ENCODE data around the gene FAM83B.

FAM83B gene

DNA sequence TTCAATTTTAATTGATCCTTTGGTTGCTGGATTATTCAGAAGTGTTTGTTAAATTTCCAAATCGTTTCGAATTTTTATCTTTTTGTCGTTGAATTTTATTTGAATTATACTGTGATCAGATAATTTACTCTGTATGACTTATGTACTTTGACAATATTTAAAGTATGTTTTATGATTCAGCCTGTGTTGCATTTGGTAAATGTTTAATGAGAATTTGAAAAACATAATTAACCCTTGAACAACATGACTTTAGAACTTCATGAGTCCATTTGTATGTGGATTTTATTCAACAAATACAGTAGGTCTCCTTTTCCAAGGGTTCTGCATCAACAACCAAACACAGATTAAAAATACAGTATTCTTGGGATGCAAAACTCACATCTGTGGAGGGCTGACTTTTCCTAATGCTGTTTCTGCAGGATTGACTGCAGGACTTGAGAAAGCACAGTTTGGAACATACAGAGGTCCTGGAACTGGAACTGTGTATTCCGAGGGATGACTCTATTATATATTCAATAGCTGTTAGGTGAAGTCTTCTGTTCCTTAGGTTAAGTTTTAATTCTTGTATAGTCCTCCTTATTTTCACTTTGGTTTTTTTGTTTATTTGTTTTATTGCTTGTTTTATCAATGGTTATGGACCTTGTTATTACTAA is 40.5 kb downstream of the FAM83B start:
- no peaks in the 10 kb centered on the region for H3K27me3 Mint-ChIP-seq
- DNase-seq (ENCODE audit: low spot score in 2 of 2): no peak

DNA sequence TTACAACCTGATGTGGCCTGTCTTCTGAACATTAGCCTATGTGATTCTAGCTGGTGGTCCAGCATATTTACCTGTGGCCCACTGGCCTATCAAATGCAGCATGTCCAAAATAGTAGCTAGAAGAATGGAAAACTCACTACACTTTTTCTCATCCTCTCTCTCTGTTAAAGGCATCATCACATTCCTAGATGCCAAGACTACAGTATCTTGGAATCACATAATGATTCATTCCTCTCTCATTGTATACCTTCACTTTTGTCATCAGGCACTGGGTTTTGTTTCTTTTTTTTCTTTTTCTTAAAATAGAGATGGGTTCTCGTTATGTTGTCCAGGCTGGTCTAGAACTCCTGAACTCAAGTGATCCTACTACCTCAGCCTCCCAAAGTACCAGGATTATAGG is 45.0 kb downstream of the FAM83B start:
- ATAC-seq (replicated peaks; ENCODE audit: extremely low read depth, poor library complexity, severe bottlenecking) (no peak), DNase-seq (ENCODE audit: low spot score in 2 of 2) (no peak)
- H3K9me3 Mint-ChIP-seq: peaks cover 16% of the 10 kb centered on the region
- no peak overlapping the region for H3K4me3 Mint-ChIP-seq
- H3K27ac Mint-ChIP-seq (ENCODE audit: low read depth): no peak overlapping the region
- H3K27me3 Mint-ChIP-seq: no peaks in the 10 kb centered on the region
- no peaks in the 10 kb centered on the region for H3K36me3 Mint-ChIP-seq (ENCODE audit: insufficient read depth)
- no peaks in the 10 kb centered on the region for H3K4me1 Mint-ChIP-seq

More for the DNA sequence above, 40.5 kb downstream of the FAM83B start:
- ATAC-seq (replicated peaks; ENCODE audit: extremely low read depth, poor library complexity, severe bottlenecking): no peak
- Mint-ChIP-seq H3K36me3 (ENCODE audit: insufficient read depth) (no peaks in the 10 kb centered on the region), H3K4me3 (no peak overlapping the region), H3K4me1 (no peaks in the 10 kb centered on the region), H3K9me3 (peaks cover 16% of the 10 kb centered on the region), H3K27ac (ENCODE audit: low read depth) (no peak overlapping the region)

DNA sequence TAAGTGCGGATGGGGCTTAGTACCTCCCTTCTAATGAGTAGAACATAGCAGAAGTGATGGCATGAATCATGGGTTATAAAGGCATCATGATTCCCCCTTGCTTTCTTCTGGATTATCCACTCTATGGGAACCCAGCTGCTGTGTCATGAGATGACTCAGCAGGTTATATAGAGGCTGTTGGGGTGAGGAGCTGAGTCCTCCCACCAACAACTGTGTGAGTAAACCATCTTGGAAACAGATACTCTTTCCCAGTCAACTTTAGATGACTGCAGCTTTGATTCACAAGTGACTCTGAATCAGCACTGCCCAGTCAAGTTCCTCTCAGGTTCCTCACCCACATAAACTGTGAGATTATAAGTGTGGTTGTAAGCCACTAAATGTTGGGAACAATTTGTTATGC is 46.3 kb downstream of the FAM83B start:
- no peak for DNase-seq (ENCODE audit: low spot score in 2 of 2)
- Mint-ChIP-seq H3K4me3 (no peak overlapping the region), H3K4me1 (no peaks in the 10 kb centered on the region), H3K36me3 (ENCODE audit: insufficient read depth) (no peaks in the 10 kb centered on the region), H3K27ac (ENCODE audit: low read depth) (no peak overlapping the region), H3K9me3 (peaks cover 16% of the 10 kb centered on the region), H3K27me3 (no peaks in the 10 kb centered on the region)
- no peak for ATAC-seq (replicated peaks; ENCODE audit: extremely low read depth, poor library complexity, severe bottlenecking)

DNA sequence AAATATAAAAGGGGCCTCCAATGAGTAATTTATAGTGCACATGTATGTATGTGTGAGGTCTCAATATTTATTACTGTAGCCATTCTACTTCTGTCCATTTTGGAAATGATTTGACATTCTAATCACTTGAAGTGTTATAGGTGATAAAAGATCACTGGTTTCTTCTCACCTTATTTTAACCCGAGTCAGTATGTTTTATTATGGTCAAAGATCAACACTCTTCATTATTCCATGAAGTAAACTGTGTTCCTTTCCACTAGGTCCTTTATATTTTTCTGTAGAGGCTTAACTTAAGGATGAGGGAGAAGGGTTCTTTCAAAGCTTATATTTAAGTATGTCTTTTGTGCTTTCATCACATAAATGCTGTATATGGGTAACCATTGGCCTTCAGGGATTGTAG is 47.2 kb downstream of the FAM83B start:
- no peak for ATAC-seq (replicated peaks; ENCODE audit: extremely low read depth, poor library complexity, severe bottlenecking)
- Mint-ChIP-seq H3K9me3 (peaks cover 23% of the 10 kb centered on the region), H3K4me3 (no peak overlapping the region), H3K4me1 (no peaks in the 10 kb centered on the region), H3K36me3 (ENCODE audit: insufficient read depth) (no peaks in the 10 kb centered on the region), H3K27me3 (no peaks in the 10 kb centered on the region), H3K27ac (ENCODE audit: low read depth) (no peak overlapping the region)
- no peak for DNase-seq (ENCODE audit: low spot score in 2 of 2)

DNA sequence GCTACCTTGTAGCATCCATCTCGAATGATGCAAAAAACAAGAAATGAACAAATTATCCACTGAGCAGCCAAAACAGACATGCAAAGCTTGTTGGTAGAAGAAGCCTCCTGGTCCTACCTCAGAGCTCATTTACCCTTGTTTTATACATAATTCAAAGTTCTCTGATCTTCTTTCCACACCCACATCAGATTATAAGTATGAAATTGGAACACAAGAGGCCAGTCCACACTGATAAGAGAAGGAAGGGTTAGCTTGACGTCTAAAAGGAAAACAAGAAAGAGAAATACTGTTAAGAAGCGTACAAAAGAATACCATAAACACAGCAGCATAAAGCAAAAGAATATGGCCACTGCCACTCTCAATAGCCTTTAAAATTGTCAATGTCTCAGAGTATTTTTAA is 49.7 kb downstream of the FAM83B start:
- no peak for ATAC-seq (replicated peaks; ENCODE audit: extremely low read depth, poor library complexity, severe bottlenecking)
- H3K27ac Mint-ChIP-seq (ENCODE audit: low read depth): no peak overlapping the region
- H3K4me1 Mint-ChIP-seq: no peaks in the 10 kb centered on the region
- H3K4me3 Mint-ChIP-seq: no peak overlapping the region
- no peak for DNase-seq (ENCODE audit: low spot score in 2 of 2)
- H3K36me3 Mint-ChIP-seq (ENCODE audit: insufficient read depth): no peaks in the 10 kb centered on the region
- H3K27me3 Mint-ChIP-seq: no peaks in the 10 kb centered on the region
- peaks cover 12% of the 10 kb centered on the region for H3K9me3 Mint-ChIP-seq

DNA sequence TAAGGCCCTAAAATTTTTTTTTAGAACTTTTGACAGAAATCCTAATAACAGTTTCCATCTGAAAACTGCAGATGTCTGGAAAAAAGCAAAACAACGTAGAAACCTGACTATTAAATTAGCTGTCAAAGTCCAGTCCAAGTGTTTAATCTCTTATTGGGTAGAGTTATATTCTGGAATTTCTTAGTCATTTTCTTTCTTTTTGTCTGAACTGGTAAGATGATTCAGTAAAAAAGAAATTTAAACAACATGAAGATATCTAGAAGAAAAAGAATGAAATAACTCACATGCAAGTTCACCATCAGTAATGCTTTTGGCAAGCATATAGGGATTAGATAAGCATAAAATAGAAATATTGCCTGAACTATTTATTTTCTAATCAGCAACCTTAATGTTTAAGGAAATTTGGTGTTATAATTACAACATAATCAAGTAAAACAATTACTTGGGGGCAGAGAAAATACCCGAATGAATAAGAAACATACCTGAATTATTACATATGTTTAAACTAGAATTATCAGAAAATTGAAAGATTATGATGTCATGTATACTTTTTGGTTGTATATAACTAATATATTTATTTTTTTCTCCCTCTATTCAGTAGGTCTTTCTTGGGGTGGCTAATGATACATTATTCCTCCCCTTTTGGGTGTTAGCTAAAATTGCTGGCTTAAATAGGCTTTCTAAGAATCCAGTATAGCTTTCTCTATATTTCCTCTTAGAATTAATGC is 51.1 kb downstream of the FAM83B start:
- no peaks in the 10 kb centered on the region for H3K4me1 Mint-ChIP-seq
- no peak for ATAC-seq (replicated peaks; ENCODE audit: extremely low read depth, poor library complexity, severe bottlenecking)
- no peak overlapping the region for H3K27ac Mint-ChIP-seq (ENCODE audit: low read depth)
- no peaks in the 10 kb centered on the region for H3K36me3 Mint-ChIP-seq (ENCODE audit: insufficient read depth)
- DNase-seq (ENCODE audit: low spot score in 2 of 2): no peak
- H3K27me3 Mint-ChIP-seq: no peaks in the 10 kb centered on the region
- H3K9me3 Mint-ChIP-seq: peaks cover 19% of the 10 kb centered on the region
- H3K4me3 Mint-ChIP-seq: no peak overlapping the region

DNA sequence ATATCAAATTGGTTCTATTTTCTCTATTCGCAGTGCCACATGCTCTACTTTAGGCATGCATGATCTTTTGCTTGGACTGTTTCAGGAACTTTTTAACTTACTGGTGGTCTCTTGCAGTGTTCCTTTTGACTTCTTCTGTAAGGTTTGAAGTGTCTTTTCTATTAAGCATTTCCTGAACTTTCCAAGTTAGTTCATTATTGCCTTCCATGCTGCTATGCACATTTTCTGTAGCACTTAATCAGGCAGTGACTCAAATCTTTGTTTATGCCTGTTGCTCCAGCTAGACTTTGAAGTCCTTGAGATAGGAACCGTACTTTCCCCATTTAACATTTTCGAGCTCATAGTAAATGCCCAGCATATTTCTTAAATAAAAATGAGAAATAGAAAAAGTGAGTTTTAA is 52.2 kb downstream of the FAM83B start:
- H3K27me3 Mint-ChIP-seq: no peaks in the 10 kb centered on the region
- no peaks in the 10 kb centered on the region for H3K4me1 Mint-ChIP-seq
- H3K36me3 Mint-ChIP-seq (ENCODE audit: insufficient read depth): no peaks in the 10 kb centered on the region
- no peak overlapping the region for H3K4me3 Mint-ChIP-seq
- DNase-seq (ENCODE audit: low spot score in 2 of 2) (no peak), ATAC-seq (replicated peaks; ENCODE audit: extremely low read depth, poor library complexity, severe bottlenecking) (no peak)
- peaks cover 19% of the 10 kb centered on the region for H3K9me3 Mint-ChIP-seq
- H3K27ac Mint-ChIP-seq (ENCODE audit: low read depth): no peak overlapping the region

DNA sequence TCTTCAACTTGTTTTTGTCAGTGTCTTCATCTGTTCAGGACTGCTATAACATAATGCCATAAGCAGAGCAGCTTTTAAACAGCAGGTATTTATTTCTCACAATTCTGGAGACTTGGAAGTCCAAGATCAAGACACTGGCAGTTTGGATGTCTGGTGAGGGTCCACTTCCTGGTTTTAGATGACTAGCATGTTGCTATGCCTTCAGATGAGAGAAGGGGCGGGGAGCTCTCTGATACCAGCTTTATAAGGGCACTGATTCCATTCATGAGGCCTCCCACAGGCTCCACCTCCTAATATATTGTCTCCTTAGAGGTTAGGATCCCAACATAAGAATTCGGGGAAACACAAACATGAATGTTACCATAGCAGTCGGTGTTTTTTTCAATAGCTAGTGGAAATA is 52.9 kb downstream of the FAM83B start:
- no peaks in the 10 kb centered on the region for H3K4me1 Mint-ChIP-seq
- H3K36me3 Mint-ChIP-seq (ENCODE audit: insufficient read depth): no peaks in the 10 kb centered on the region
- H3K27me3 Mint-ChIP-seq: no peaks in the 10 kb centered on the region
- DNase-seq (ENCODE audit: low spot score in 2 of 2) (no peak), ATAC-seq (replicated peaks; ENCODE audit: extremely low read depth, poor library complexity, severe bottlenecking) (no peak)
- peaks cover 20% of the 10 kb centered on the region for H3K9me3 Mint-ChIP-seq
- H3K4me3 Mint-ChIP-seq: no peak overlapping the region
- no peak overlapping the region for H3K27ac Mint-ChIP-seq (ENCODE audit: low read depth)

DNA sequence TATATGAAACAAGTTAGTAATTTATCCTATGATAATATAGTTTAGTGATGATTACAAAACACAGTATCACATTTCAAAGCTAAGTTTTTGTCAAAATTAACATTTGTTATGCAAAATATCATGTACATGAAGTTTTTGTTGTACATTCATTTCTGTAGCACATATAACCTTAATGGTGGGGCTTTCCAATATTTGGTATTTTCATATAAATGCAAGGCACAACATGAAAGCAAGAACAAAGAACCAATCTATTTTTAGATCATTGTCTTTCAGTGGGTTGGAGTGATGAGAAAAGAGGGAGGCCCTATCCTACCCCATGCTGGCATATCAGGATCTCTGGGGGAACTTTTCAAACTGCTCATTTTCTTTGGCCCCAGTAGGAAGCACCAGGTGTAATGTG is 53.4 kb downstream of the FAM83B start:
- Mint-ChIP-seq H3K4me3 (no peak overlapping the region), H3K4me1 (no peaks in the 10 kb centered on the region), H3K27ac (ENCODE audit: low read depth) (no peak overlapping the region), H3K27me3 (no peaks in the 10 kb centered on the region), H3K36me3 (ENCODE audit: insufficient read depth) (no peaks in the 10 kb centered on the region), H3K9me3 (peaks cover 25% of the 10 kb centered on the region)
- ATAC-seq (replicated peaks; ENCODE audit: extremely low read depth, poor library complexity, severe bottlenecking): no peak
- no peak for DNase-seq (ENCODE audit: low spot score in 2 of 2)

DNA sequence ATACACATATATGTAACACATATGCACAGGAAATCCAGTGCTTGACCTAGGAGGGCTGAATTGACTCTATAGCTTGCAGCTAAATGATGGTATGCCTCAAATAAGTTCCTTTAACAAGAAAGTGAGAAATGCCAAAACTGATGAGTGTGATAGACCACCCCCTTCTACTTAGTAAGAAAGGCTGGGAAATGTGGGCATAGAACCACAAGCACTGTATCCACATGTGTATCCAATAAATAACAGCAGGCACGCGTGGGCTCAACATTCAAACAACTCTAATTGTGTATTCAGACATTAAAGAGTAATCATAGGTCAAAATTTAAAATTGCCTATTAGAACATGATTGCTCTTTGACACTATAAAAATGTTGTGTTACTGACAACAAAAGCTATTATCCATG is 54.1 kb downstream of the FAM83B start:
- H3K27ac Mint-ChIP-seq (ENCODE audit: low read depth): no peak overlapping the region
- H3K4me3 Mint-ChIP-seq: no peak overlapping the region
- no peak for DNase-seq (ENCODE audit: low spot score in 2 of 2)
- no peaks in the 10 kb centered on the region for H3K36me3 Mint-ChIP-seq (ENCODE audit: insufficient read depth)
- no peaks in the 10 kb centered on the region for H3K27me3 Mint-ChIP-seq
- no peak for ATAC-seq (replicated peaks; ENCODE audit: extremely low read depth, poor library complexity, severe bottlenecking)
- H3K4me1 Mint-ChIP-seq: no peaks in the 10 kb centered on the region
- H3K9me3 Mint-ChIP-seq: peaks cover 26% of the 10 kb centered on the region

DNA sequence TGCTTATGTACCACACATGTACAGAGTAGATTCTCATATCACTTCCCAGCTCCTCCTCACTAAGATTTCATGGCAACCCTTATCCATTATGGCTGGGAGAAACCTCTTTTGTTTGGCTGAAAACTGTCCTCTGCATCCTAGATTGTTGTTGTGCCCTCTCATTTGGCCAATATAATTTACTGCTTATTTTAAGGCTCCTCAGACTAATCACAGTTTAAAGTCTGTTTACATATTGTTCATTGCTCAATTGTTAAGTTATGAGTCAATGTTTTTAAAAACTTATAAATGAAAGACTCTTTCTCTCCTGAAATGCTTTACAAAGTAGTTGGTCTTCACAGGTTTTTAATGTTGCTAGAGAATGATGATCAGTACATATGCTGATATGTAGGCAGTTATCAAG is 57.3 kb downstream of the FAM83B start:
- Mint-ChIP-seq H3K27ac (ENCODE audit: low read depth) (no peak overlapping the region), H3K27me3 (no peaks in the 10 kb centered on the region), H3K9me3 (peaks cover 16% of the 10 kb centered on the region), H3K4me3 (no peak overlapping the region), H3K4me1 (no peaks in the 10 kb centered on the region), H3K36me3 (ENCODE audit: insufficient read depth) (no peaks in the 10 kb centered on the region)
- DNase-seq (ENCODE audit: low spot score in 2 of 2): no peak
- ATAC-seq (replicated peaks; ENCODE audit: extremely low read depth, poor library complexity, severe bottlenecking): no peak

DNA sequence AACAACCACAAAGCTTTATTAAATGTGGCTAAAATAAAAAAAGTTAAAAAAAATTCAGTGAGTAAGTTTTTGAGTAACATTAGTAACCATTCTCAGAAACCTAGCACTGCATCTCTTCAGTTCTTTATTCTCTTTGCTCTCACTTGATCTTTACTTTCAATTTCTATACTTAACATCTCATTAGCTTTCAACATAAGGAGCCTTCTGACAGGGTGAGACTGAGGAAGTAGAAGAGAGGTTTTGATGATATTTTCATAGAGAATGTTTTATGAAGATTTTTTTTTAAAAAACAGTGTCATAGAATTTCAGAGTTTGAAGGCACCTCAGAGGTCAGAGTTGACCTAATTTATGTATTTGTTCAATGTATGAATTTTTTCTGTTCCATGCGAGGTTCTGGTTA is 60.8 kb downstream of the FAM83B start:
- peaks cover 15% of the 10 kb centered on the region for H3K9me3 Mint-ChIP-seq
- H3K4me3 Mint-ChIP-seq: no peak overlapping the region
- H3K36me3 Mint-ChIP-seq (ENCODE audit: insufficient read depth): no peaks in the 10 kb centered on the region
- no peak overlapping the region for H3K27ac Mint-ChIP-seq (ENCODE audit: low read depth)
- no peaks in the 10 kb centered on the region for H3K4me1 Mint-ChIP-seq
- no peaks in the 10 kb centered on the region for H3K27me3 Mint-ChIP-seq
- DNase-seq (ENCODE audit: low spot score in 2 of 2) (no peak), ATAC-seq (replicated peaks; ENCODE audit: extremely low read depth, poor library complexity, severe bottlenecking) (no peak)

DNA sequence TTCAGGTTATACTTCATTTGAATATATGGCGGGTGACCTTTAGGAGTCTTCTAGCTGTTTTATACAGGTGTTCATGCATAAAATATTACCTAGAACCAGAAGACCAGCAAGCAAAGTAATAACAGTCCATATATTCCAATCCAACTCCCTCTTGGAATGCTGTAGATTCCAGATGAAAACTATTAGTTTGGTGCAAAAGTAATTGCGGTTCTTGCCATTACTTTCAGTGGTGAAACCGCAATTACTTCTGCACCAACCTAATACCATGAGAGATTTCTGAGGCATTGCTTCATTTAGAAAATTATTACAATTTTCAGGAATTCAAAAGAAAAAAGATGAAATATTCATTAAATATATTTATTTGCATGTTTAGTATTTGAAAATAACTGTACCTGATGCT is 62.6 kb downstream of the FAM83B start:
- DNase-seq (ENCODE audit: low spot score in 2 of 2): no peak
- no peak for ATAC-seq (replicated peaks; ENCODE audit: extremely low read depth, poor library complexity, severe bottlenecking)
- H3K4me3 Mint-ChIP-seq: no peak overlapping the region
- no peak overlapping the region for H3K27ac Mint-ChIP-seq (ENCODE audit: low read depth)
- no peaks in the 10 kb centered on the region for H3K36me3 Mint-ChIP-seq (ENCODE audit: insufficient read depth)
- no peaks in the 10 kb centered on the region for H3K27me3 Mint-ChIP-seq
- peaks cover 13% of the 10 kb centered on the region for H3K9me3 Mint-ChIP-seq
- H3K4me1 Mint-ChIP-seq: no peaks in the 10 kb centered on the region

All from central memory CD8-positive, alpha-beta T cell (primary cell).